ENCODE measurements around the gene USP36.
A peak's percentile ranks its signal among the peaks of the same experiment; 100 is the strongest.

The USP36 gene

DNA sequence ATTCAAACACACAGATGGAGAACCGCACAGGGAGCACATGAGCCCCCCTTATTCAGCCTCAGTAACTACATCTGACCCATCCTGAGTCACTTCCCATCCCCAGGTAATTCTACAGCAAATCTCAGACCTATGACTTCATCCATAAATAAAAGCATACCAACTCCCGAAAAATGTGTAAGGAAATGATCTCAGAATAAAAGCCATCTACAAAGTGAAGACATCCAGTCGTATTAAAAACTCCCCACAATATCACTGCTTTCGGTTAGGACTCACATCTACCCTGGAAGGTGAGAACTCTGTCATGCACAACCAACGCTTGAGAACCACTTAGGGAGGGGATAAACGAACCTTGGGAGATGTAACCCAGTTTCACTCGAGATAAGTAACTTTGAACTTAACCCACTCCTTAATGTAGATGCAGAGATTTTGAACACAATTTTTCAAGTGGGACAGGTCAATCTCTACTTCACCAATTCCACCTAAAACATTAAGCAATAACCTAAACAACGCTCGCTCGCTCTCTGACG, 1.3 kb downstream of the USP36 start:
- H3K4me3 ChIP-seq (ENCODE audit: low read depth, low read length), result peak overlapping the region; percentile 86

DNA sequence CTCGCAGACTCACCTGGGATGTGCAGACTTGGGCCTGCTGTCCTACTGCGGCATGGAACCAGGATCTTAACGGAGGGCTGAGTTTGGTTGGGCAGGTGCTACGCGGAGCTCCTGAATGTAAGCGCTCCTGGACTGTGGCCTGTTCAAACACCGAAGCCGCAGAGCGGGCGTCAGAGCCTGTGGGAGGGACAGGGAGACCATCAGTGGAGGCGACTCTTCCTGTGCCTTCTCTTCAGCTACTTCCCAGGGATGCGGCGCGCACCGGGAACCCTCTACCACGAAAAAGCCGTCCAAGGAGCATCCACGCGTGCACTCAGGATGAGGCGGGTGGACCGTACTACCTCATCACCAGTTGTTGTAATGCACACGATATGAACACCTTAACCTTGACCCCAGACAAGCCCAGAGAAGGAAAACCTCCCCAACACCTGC, 2.0 kb downstream of the USP36 start:
- no peak overlapping the region for H3K4me3 ChIP-seq (ENCODE audit: low read depth, low read length)

DNA sequence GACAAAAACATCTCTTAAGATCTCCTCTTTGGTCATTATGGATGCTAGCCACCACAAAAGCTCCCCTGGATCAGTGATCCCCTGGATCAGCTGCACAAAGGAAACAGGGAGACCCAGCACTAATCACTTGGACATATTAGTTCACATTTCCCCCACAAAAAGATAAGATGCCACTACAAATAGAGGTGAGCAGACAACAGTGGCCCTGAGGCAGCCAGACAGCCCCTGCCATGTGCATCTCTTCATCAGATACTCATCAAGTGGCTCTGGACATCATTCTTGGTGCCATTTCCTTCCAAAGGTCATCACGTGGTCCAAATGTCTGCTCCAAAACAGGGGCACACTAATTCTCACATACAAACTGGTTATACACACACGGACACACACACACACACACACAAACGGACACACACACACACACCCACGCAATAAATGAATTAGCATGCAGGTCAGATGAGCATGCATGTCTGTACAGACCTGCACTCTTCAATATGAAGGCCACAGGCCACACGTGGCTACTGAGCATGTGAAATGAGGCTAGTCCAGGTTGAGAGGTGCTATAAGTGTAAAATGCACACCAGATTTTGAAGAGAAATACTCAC, 4.1 kb downstream of the USP36 start:
- H3K4me3 ChIP-seq (ENCODE audit: low read depth, low read length), result no peak overlapping the region

DNA sequence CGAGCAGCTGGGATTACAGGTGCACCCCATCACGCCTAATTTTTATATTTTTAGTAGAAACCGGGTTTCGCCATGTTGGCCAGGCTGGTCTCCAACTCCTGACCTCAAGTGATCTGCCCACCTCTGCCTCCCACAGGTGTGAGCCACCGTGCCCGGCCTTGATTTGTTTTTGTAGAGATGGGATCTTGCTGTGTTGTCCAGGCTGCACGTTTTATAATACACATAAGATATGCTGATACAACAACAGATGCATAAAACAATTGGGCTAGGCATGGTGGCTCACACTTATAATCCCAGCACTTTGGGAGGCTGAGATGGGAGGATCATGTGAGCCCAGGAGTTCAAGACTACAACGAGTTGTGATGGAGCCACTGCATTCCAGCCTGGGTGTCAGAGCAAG, 6.0 kb downstream of the USP36 start:
- no peak overlapping the region for H3K4me3 ChIP-seq (ENCODE audit: low read depth, low read length)

DNA sequence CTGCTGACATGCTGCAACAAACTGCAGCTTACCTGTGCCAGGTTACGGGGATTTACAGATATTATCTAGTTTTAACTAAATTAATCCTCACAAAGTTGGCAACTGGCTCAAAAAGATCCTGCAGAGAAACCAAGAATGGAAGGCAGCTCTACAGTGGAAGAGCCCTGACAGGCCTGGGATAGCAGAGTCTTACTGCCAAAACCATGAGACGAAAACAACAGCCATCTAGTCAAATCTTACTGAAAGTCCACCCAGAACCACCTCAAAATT, 8.1 kb downstream of the USP36 start:
- H3K4me3 ChIP-seq (ENCODE audit: low read depth, low read length), result no peak overlapping the region

DNA sequence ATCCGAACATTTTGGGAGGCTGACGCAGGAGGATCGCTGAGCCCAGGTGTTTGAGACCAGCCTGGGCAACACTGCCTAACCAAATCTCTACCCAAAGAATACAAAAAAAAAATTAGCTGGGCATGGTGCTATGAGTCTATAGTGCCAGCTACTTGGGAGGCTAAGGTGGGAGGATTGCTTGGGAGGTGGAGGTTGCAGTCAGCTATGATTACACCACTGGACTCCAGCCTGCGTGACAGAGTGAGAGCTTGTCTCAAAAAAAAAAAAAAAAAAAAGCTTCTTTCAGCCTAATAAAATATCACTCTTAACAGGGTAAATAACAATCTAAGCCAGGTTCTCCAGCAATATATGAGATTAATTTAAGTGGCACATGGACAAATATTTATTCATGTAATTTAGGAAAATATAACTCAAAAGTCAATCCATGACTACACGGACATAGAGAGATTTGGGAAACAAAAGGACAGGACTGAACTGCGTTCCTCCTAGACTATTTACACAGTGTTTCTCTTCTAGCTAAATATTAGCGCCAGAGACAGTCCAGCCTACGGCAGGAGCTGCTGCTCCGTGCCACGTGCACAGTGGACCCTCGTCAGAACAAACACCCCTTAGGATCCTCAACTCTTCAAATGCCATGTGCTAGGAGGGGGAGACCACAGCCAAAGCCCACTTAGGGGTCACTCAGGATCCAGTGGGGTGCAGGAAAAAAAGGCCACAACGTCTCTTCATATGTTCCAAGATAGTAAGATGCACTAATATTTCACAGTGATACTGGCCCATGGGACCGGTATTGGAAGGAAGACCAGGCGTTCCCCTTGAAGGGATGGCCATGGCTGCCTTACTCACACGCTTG, 8.7 kb downstream of the USP36 start:
- no peak overlapping the region for H3K4me3 ChIP-seq (ENCODE audit: low read depth, low read length)

DNA sequence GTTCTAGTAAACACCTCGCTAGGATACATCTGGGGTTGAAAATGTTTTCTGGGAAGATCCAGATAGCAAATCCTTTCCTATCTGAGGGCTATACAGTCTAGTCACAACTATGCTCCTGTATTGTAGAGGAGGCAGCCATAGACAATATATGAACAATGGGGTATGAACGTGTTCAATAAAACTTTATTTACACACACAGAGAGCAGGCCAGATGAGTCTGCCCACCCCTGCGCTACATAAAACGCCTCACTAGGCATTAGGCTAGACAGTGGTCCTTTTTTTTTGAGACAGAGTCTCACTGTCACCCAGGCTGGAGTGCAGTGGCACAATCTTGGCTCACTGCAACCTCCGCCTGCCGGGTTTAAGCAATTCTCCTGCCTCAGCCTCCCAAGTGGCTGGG, 11.1 kb downstream of the USP36 start:
- H3K4me3 ChIP-seq (ENCODE audit: low read depth, low read length), result no peak overlapping the region

DNA sequence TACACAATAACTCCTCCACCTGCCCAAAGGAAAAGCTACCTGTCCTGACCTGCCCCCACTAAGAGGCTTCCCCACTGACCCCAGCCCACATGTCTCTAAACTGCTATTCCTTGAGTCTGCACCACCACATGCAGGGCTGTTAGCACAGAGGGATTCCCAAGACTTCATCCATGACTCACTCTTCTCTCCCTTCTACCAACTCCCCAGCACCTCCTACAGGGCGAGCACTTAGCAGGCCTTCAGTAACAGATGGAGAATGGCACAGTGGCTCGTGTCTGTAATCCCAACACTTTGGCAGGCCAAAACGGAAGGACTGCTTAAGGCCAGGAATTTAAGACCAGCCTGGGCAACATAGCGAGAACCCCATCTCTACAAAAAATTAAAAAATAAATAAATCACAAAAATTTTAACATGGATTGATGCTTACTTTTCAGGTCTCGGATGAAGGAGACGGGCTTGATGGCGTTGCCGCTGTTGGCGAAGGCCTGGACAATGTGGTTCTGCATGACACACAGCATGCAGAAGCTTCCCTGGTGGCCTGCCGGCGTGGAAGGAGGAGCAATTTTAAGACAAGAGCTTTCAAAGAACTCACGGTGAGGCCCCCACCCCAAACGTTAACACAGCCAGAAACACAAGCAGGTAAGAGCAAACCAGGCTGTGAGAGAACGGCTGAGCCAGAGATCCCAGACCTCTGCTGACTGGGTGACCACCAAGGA, 12.0 kb downstream of the USP36 start:
- H3K4me3 ChIP-seq (ENCODE audit: low read depth, low read length), result no peak overlapping the region

DNA sequence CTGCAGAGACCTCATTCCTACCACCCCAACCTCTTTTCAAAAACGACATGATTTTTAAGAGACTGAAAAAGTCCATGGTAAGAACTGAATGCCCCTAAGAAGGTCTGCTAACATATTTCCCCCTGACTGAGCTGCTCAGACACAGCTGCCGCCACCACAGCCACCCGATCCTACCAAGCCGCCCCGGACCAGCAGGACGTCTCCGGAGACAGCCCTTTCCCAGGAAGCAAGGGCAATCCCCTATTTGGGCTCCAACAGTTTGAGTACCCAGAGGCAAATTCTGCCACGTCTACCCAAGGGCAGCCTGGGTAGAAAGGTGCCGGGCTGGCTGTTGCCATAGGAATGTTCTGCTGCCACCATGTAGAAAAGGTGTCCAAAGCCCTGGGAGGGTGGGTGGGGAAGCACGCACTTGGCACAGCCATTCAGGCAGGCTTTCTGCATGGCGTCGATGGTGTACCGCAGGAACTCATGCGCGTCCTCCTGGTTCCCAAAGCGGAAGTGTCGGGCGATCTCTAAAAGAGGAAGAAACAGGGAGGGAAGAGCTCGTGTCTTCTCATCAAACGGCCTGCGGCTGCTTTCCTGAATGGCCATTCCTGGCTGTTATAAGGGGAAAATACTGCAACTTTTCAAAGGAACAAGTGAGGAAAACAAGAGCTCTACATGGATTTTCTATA, 13.6 kb downstream of the USP36 start:
- no peak overlapping the region for H3K4me3 ChIP-seq (ENCODE audit: low read depth, low read length)

DNA sequence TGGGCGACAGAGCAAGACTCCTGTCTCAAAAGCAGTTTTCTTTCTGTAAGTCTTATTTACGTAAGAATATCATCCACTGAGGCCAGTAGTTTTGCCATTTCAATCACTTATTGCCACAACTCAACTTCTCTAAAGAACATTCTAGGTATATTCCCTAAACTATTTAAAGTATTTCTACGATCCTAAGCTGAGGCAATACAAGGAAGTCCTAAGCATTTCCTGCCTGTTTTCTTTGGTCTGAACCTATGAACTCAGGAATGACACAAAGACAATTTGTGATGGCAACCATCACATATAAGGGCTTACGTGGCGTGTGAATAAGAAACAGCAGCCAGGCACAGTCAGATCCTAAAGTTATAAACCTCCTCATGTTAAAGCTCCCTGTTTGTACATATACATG, 14.2 kb downstream of the USP36 start:
- H3K4me3 ChIP-seq (ENCODE audit: low read depth, low read length), result no peak overlapping the region

DNA sequence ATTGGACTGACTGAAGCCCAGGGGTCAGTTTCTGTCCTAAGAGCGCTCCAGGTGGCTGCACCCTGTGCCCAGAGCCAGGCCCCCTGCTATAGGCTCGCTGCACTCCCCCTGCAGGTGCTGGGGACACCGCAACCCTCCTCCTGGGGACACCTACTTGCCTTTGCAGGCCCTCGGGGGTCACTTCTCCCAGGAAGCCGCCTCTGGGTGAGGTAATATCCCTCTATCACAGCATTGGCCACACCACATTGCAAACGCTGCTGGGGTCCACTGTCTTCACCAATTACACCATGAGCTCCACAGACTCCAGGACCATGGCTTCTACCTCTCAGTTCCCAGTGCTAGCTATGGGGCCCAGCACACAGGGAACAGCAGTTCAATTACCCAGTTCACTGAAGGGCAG, 14.9 kb downstream of the USP36 start:
- no peak overlapping the region for H3K4me3 ChIP-seq (ENCODE audit: low read depth, low read length)

DNA sequence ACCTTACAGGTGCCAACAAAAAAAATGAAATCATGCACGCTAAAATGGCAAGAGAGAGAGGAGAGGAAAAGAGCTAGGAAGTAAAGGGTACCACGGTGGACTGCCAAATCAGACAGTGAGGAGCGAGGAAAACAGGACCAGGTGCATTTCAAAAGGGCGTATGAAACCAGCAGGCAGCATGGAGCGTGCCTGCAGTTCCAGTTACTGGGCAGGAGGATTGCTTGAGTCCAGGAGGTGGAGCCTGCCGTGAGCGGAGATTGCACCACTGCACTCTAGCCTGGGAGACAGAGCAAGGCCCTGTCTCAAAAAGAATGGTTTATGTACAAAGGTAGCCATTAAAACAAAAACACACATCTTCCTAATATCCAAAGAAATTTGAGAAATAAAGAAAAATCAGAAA, 16.4 kb downstream of the USP36 start:
- H3K4me3 ChIP-seq (ENCODE audit: low read depth, low read length), result no peak overlapping the region

DNA sequence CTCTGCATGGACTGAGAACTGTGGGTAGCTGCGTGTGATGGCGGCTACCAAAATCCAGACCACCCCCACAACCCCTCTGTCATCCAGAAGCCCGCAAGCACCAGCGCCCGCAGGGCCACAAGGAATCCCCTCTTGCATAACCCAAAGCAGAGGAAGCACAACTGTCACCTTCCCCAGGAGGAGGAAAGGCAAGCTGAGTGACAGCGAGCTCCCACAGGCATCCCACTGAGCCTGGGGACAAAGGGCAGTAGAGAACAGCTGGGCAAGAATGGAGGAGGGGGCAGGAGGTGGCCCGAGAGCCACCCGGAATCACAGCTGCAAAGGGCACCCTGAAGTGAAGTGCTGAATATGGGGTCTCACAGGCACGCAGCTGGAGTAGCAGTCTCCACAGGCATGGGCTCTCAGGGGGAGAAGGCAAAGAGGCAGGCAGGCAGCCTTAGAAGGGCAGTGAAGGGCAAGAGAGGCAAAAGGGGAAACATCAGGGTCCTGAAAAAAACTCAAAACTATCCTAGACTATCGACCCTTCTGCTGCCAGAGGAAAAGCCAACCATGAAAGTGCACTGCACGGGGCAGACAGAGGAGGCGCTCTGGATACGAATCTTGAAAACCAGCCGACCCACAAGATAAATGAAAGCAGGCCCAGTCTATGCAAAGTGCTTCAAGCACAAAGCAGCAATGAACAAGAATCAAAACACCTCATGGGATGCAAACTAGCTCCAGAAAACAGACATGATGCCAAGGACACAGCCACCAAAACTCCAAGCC, 17.1 kb downstream of the USP36 start:
- H3K4me3 ChIP-seq (ENCODE audit: low read depth, low read length), result no peak overlapping the region

DNA sequence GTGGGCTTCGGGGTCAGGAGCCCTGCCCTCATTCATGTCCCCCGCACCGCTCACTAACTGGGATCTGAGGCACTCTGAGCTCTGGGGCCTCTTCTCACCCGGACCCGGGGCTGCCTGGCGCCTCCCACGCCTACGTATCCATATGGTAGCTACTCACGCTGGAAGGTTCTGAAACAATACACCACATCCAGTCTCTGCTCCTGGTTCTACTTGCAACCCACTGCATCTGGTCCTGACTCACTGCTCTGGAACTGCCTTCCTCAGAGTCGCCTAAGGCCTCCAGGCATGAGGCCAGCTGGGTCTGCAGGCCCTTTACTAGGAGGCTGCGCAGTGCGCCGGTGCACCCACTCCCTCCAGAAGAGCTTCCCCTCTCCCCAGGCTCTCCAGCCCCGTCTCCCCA, 18.1 kb downstream of the USP36 start:
- H3K4me3 ChIP-seq (ENCODE audit: low read depth, low read length), result no peak overlapping the region

DNA sequence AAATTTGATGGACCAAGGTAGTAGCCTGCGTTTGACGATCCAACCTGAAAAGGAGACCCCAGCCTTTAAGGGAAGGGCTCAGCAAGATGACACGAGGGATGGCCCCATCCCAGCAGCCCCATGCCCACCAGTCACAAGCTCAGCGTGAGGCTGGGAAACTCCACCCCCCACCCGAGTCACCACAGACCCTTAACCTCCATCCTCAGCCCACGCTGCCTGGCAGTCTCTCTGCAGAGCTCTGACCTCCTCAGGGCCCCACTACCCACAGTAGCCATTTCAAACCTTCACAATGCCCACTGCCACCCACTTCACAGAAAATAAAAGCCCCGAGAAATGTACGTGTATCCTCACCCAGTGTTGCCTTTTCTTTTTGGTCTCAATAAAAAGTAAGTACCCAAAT, 18.7 kb downstream of the USP36 start:
- no peak overlapping the region for H3K4me3 ChIP-seq (ENCODE audit: low read depth, low read length)

DNA sequence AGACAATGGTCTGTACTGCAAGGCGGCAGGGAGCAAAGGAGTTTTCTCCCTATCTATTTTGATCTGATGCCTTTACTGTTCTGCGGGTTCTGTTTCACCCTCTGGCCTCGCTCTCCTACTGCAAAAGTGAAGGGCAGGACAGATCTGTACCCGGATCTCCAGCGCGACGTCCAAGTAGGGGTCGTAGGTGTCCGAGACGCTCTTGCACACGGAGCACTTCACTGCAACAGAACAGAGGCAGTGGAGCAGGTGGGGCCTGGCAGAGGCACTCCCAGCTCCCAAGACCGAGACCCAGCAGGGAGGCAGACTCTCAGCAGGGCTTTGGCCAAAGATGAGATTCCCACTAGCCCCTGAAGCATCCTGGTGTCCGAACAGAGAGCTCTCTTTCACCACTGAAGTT, 19.8 kb downstream of the USP36 start:
- no peak overlapping the region for H3K4me3 ChIP-seq (ENCODE audit: low read depth, low read length)

DNA sequence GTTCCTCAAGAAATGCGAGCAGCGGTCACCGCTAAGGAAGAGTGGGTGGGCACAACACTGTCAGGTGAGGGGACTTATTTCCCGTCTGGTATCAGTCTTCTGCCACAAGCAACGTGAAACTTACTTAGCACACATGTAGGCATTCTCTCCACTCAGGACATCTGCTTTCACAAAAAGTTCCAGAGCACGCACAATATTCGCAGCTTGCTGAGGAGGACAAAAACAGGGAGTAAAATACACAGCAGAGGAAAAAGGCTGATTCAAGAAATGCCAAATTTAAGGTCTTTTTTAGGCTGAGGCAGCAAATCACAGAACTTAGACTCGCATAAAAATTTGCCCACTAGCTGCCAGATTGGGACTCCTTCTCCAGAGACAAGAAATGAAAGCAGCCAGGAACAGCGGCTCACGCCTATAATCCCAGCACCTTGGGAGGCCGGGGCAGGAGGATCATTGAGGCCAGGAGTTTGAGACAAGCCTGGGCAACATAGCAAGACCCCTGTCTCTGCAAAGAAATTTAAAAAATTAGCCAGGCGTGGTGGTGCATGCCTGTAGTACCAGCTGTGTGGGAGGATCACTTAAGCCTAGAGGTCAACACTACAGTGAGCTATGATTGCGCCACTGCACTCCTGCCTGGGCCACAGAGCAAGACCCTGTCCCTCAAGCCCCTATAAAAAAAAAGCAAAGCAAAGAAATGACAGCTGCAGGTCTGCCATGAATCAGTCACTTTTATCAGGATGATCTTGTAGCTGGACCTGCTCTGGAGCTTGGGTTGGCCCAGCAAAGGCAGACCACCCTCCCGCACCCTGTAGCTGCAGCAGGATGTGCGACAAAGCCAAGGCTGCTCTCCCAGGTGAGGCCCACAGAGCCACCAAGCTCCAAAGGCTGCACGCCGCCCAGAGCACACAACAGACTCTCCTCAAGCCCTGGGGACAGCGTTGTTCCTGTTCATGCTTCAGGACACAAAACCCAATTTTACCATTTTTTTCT, 20.5 kb downstream of the USP36 start:
- no peak overlapping the region for H3K4me3 ChIP-seq (ENCODE audit: low read depth, low read length)

DNA sequence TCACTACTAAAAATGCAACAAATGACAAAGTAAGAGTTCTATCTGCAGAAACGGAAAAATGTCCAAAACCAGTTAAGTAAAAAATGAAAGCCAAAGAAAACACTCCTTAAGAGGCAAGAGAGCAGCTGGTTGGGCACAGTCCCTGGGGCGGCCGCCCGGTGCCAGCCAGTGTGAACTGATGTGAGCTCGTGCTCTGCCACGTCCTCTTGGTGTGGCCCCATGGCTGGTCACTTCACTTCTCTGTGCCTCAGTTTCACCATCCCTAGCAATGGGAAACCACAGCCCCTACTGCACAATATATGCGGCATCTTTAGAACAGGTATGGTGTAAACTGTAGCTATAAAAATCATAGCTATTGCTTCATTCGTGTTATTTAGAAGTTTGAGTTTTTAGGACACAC, 21.2 kb downstream of the USP36 start:
- H3K4me3 ChIP-seq (ENCODE audit: low read depth, low read length), result no peak overlapping the region

DNA sequence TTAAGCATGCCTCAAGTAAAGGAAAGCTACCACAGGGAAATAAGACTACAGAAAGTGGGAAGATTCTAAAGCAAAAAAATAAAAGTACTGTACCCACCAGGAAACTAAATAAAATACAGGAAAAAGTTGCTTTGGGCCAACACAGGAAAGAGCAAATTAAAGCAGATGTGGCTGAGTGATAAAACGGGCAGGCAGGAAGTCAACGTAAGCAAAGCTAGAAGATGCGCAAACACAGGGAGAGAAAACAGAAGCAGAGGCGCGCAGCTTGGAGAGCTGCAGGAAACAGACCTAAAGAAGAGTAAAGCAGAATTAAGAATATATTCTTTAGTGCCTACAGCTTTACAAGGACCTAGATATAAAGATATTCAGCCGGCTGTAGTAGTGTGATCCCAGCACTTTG, 21.7 kb downstream of the USP36 start:
- H3K4me3 ChIP-seq (ENCODE audit: low read depth, low read length), result no peak overlapping the region

All from iPS-11a (cell line).